Measurements from ENCODE around the gene ARHGAP19.

The ARHGAP19 gene

GRCh38 chr10:97318772-97319651 lies 26.6 kb upstream of the ARHGAP19 start, which contains the start of gene FRAT1 (continued):
- TF ChIP-seq ZBTB11 (tag by site-specific recombination; conservative IDR thresholded peaks at IDR 0.05; ENCODE audit: low read depth) (no peak; the same call in 1 of the 2 replicates), ZSCAN5A (tag by site-specific recombination; IDR thresholded peaks at IDR 0.05) (peak; percentile 66; the same call in 1 of the 2 replicates), ZXDB (tag by site-specific recombination; IDR thresholded peaks at IDR 0.05) (peak; percentile 91; the same call in 1 of the 2 replicates), ZNF621 (tag by site-specific recombination; IDR thresholded peaks at IDR 0.05) (no peak), ZNF529 (tag by site-specific recombination; IDR thresholded peaks at IDR 0.05; ENCODE audit: insufficient replicate concordance) (no peak), ZNF274 (IDR thresholded peaks at IDR 0.05; ENCODE audit: low read length) (no peak), ZNF274 (tag by site-specific recombination; IDR thresholded peaks at IDR 0.05; ENCODE audit: borderline replicate concordance) (no peak), ZBTB44 (tag by site-specific recombination; IDR thresholded peaks at IDR 0.05) (0 out of 2 replicates have a peak, but pooled peaks have one; percentile 42), ZNF202 (tag by site-specific recombination; IDR thresholded peaks at IDR 0.05; ENCODE audit: borderline replicate concordance) (no peak), FEZF1 (tag by site-specific recombination; IDR thresholded peaks at IDR 0.05) (peak; percentile 61), ZNF660 (tag by site-specific recombination; IDR thresholded peaks at IDR 0.05) (peak; percentile 73; the same call in 1 of the 2 replicates), ZNF629 (tag by site-specific recombination; IDR thresholded peaks at IDR 0.05) (peak; percentile 95), ZSCAN18 (tag by site-specific recombination; IDR thresholded peaks at IDR 0.05) (peak; percentile 58; the same call in 1 of the 2 replicates), KLF7 (tag by site-specific recombination; IDR thresholded peaks at IDR 0.05; ENCODE audit: borderline replicate concordance) (no peak), TCF7L2 (IDR thresholded peaks at IDR 0.05; ENCODE audit: borderline replicate concordance, low read depth, low read length) (no peak), ZNF324 (tag by site-specific recombination; IDR thresholded peaks at IDR 0.05) (peak; percentile 94), ZNF776 (tag by site-specific recombination; IDR thresholded peaks at IDR 0.05; ENCODE audit: borderline replicate concordance) (no peak), ZBTB8A (tag by site-specific recombination; IDR thresholded peaks at IDR 0.05) (peak; percentile 75), ZNF398 (tag by site-specific recombination; IDR thresholded peaks at IDR 0.05) (peak; percentile 39; the same call in 1 of the 2 replicates), ZNF221 (tag by site-specific recombination; IDR thresholded peaks at IDR 0.05; ENCODE audit: borderline replicate concordance) (0 out of 2 replicates have a peak, but pooled peaks have one; percentile 86), KLF1 (tag by site-specific recombination; IDR thresholded peaks at IDR 0.05) (peak; percentile 72), SP2 (tag by site-specific recombination; IDR thresholded peaks at IDR 0.05) (peak; percentile 48), ZNF488 (tag by site-specific recombination; IDR thresholded peaks at IDR 0.05) (no peak), ZNF18 (tag by site-specific recombination; IDR thresholded peaks at IDR 0.05) (0 out of 2 replicates have a peak, but pooled peaks have one; percentile 43), ZNF837 (tag by site-specific recombination; IDR thresholded peaks at IDR 0.05) (no peak)
